GM12874 (cell line): ENCODE data around the gene CALML5.

Experiments used
- CTCF ChIP-seq: IDR thresholded peaks from 2 replicates; pipeline ENCODE4 v1.5.1; 2011; ENCODE audit warnings: low read depth, mild to moderate bottlenecking, control low read depth, low read length, moderate library complexity; ENCODE audit not compliant: insufficient read depth

The CALML5 gene

GRCh38 chr10:5466451-5467206, 32.7 kb downstream of the CALML5 start:
- TF ChIP-seq CTCF, result no peak

DNA sequence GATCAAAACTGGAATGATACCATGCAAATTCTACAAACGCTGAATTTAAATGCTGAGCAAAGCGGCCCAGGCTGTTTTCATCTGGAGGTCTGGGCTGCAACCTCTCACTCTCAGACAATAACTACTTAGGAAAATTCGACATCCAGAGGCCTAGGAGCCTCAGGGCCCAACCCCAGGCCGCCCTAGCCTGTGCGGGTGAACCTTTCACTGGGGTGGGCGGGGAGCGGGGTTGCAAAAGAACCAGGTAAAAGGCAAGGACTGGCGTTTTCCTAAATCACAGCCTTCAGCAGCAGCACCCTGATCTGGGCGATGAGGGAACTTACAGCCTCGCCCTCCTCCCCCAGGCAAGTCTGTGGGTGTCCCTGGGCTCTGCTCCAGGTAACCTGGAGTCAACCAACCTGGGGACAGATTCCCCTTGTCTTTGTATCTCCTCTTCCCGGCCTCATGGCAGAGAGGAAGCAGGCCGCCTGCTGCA, 33.4 kb downstream of the CALML5 start:
- TF ChIP-seq CTCF, result no peak

DNA sequence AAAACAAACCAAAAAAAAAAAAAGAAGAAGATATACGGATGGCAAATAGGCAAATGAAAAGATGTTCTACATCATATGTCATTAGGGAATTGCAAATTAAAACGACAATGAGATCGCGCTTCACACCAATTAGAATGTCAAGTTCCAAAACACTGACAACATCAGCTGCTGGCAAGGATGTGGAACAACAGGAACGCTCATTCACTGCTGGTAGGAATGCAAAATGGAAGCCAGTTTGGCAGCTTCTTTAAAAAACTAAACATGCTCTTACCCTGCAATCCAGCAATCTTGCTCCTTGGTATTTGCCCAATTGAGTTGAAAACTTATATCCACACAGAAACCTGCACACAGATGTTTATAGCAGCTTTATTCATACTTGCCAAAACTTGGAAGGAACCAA, 34.8 kb downstream of the CALML5 start:
- no peak for TF ChIP-seq CTCF

DNA sequence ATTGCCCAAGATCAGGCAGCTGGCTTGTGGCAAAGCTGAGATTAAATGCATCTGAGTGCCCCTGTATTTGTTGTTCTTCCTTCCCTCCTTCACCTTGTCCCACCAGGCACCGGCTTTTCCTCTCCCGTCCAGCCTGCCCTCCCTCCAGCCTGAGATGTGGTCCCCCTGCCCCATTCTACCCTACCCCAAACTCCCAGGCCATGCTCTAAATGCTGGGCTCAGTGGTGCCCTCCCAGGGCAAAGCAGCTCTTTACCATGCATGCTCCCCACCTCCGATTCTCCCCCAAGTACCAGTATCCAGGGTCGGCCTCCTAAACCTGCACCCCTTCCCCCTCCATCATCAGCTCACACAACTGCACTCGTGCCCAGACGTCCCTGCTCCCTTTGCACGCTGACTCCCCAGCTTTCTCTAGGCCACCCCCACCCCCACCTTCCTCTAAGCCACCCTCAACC, 36.5 kb downstream of the CALML5 start:
- no peak for TF ChIP-seq CTCF

GRCh38 chr10:5461914-5462840, 37.2 kb downstream of the CALML5 start:
- no peak for TF ChIP-seq CTCF

GRCh38 chr10:5461203-5461588, 38.2 kb downstream of the CALML5 start:
- TF ChIP-seq CTCF, result no peak

DNA sequence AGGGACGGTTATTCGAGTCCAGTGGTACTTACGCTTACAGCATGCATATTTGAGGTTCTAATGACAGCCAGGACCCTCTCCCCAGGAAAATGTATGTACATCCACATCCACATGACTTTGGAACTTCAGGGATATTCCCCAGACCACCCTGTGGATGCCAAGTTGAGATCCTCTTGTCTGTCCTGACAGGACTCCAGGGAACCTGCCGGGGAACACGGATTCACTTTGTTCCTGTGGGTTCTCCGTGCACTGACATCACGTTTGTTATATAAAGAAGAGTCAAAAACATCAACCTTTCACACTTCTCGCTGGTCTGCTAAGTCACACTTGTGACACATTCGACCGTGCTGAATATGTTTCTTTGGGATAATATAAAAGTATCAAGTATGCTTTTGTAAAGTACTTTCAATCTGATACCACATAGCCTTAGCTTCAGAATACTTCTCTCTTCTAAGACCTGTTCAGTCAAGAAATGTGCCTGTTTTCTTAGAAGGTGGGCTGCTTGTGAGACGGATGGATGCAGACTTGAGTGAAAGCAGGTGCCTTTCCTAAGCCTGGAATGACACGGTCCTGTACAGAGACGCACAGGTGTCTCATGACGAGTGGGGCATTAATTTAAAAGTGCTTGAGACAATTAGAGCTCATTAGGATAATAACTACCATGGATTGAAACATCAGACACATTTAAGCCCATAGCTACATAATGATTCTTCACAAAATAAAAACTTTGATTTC, 38.7 kb downstream of the CALML5 start:
- no peak for TF ChIP-seq CTCF
